GM21717 (cell line): ENCODE data around the gene PCDHB16.
"Not testable (repeated sequence)": the region's sequence is repeated elsewhere in the genome, so short reads cannot be mapped to it uniquely, and the experiment has no call there.

Source experiments
- ATAC-seq: cut with Tn5 transposase; IDR thresholded peaks from one replicate; pipeline ENCODE4 v1.9.1; 2021; ENCODE audit warnings: mild to moderate bottlenecking, moderate library complexity; ENCODE audit not compliant: unreplicated experiment

PCDHB16 gene

GRCh38 chr5:141180313-141180712 is 1.9 kb upstream of the PCDHB16 start:
- ATAC-seq = no peak

- ATAC-seq = not testable (repeated sequence)
Measured at GRCh38 chr5:141184117-141184855, 2.1 kb downstream of the PCDHB16 start.

GRCh38 chr5:141186897-141187512 is 4.8 kb downstream of the PCDHB16 start, which contains the start of gene PCDHB9:
TSS of gene PCDHB9 (plus strand) at chr5:141187161. CDS start at chr5:141187319, 158 bp downstream.
- ATAC-seq = no peak

GRCh38 chr5:141188682-141189081 is 6.5 kb downstream of the PCDHB16 start:
- not testable (repeated sequence) for ATAC-seq

GRCh38 chr5:141189131-141189530 is 6.9 kb downstream of the PCDHB16 start:
- ATAC-seq = not testable (repeated sequence)

GRCh38 chr5:141192110-141192725 is 10.0 kb downstream of the PCDHB16 start, which contains the start of gene PCDHB10:
TSS of gene PCDHB10 (plus strand) at chr5:141192353. CDS start at chr5:141192553, 200 bp downstream.
- ATAC-seq = no peak

- ATAC-seq = not testable (repeated sequence)
Measured at GRCh38 chr5:141194332-141194731, 12.1 kb downstream of the PCDHB16 start.

GRCh38 chr5:141196363-141196762 is 14.2 kb downstream of the PCDHB16 start:
- ATAC-seq = no peak

GRCh38 chr5:141199359-141200235 is 17.4 kb downstream of the PCDHB16 start, which contains the start of gene PCDHB11:
TSS of gene PCDHB11 (plus strand) at chr5:141199627. CDS start at chr5:141199775, 148 bp downstream.
- no peak for ATAC-seq

- ATAC-seq = not testable (repeated sequence)
Measured at GRCh38 chr5:141201126-141201525, 18.9 kb downstream of the PCDHB16 start.

- ATAC-seq = not testable (repeated sequence)
Measured at GRCh38 chr5:141201646-141202045, 19.5 kb downstream of the PCDHB16 start.

- ATAC-seq = no peak
Measured at GRCh38 chr5:141208478-141208877, 26.3 kb downstream of the PCDHB16 start, which contains the start of gene PCDHB12. TSS of gene PCDHB12 (plus strand) at chr5:141208719. CDS start at chr5:141208908, 189 bp downstream.

- ATAC-seq = not testable (repeated sequence)
Measured at GRCh38 chr5:141210281-141210680, 28.1 kb downstream of the PCDHB16 start.

GRCh38 chr5:141210849-141211248 is 28.7 kb downstream of the PCDHB16 start:
- not testable (repeated sequence) for ATAC-seq

GRCh38 chr5:141213656-141214339 is 31.6 kb downstream of the PCDHB16 start, which contains the start of gene PCDHB13:
TSS of gene PCDHB13 (plus strand) at chr5:141213919. CDS start at chr5:141214124, 205 bp downstream.
- not testable (repeated sequence) for ATAC-seq

GRCh38 chr5:141214583-141214982 is 32.4 kb downstream of the PCDHB16 start:
- not testable (repeated sequence) for ATAC-seq

- not testable (repeated sequence) for ATAC-seq
Measured at GRCh38 chr5:141215504-141215903, 33.3 kb downstream of the PCDHB16 start.

GRCh38 chr5:141216035-141216434 is 33.8 kb downstream of the PCDHB16 start:
- not testable (repeated sequence) for ATAC-seq

GRCh38 chr5:141223112-141223783 is 41.1 kb downstream of the PCDHB16 start, which contains the start of gene PCDHB14:
TSS of gene PCDHB14 (plus strand) at chr5:141223343. CDS start at chr5:141223506, 163 bp downstream.
- ATAC-seq = no peak
